CD4-positive, CD25-positive, alpha-beta regulatory T cell (primary cell): Measurements from ENCODE around the gene TLK1. TPM values are rescaled to one million over a fixed set of nuclear protein-coding genes. Genes with fewer than 3 reads are reported as not detected.

Experiments used
- ATAC-seq, 2 donors: fragments of 150-1000 bp; cut with Tn5 transposase; one replicate each; pipeline ENCODE4 v1.10.0; 2021; ENCODE audit warnings: low read depth in 2 of 2, moderate number of reproducible peaks in 2 of 2, moderate library complexity in 1 of 2
- DNase-seq, 3 donors: peaks; one replicate each; pipeline versions ENCODE4 v3.0.0 to v3.0.0-alpha.2; 2012 to 2022; ENCODE audit warnings: mixed read lengths in 1 of 3
- H3K27ac ChIP-seq: one replicate; pipeline ENCODE4 v1.7.0; 2013; ENCODE audit warnings: mild to moderate bottlenecking, low read length; ENCODE audit not compliant: insufficient read depth, poor library complexity, severe bottlenecking
- H3K27me3 ChIP-seq: one replicate; pipeline ENCODE4 v1.7.0; 2013; ENCODE audit warnings: low read length; ENCODE audit not compliant: control insufficient read depth, insufficient read depth
- H3K36me3 ChIP-seq: one replicate; pipeline ENCODE4 v1.7.0; 2013; ENCODE audit warnings: mild to moderate bottlenecking, low read length, moderate library complexity; ENCODE audit not compliant: control insufficient read depth, insufficient read depth
- H3K4me1 ChIP-seq: 2 replicates; pipeline ENCODE4 v1.7.0; 2013; ENCODE audit warnings: mild to moderate bottlenecking, low read length; ENCODE audit not compliant: insufficient read depth, control insufficient read depth, poor library complexity, severe bottlenecking
- H3K4me3 ChIP-seq: one replicate; pipeline ENCODE4 v1.7.0; 2013; ENCODE audit warnings: low read depth, mild to moderate bottlenecking, low read length, moderate library complexity
- H3K9me3 ChIP-seq, 2 experiments: 1 replicate in 1 of 2; 2 replicates in 1 of 2; pipeline ENCODE4 v1.7.0; 2013; ENCODE audit warnings: low read length in 2 of 2, mild to moderate bottlenecking in 1 of 2, moderate library complexity in 1 of 2; ENCODE audit not compliant: control insufficient read depth in 2 of 2
- H3K27ac Mint-ChIP-seq, 3 donors: one replicate each; pipeline ENCODE4 v1.8.0; 2020 to 2022; ENCODE audit warnings: mild to moderate bottlenecking in 3 of 3, mixed read lengths in 3 of 3, moderate library complexity in 2 of 3
- H3K27me3 Mint-ChIP-seq: one replicate; pipeline ENCODE4 v1.8.0; 2022; ENCODE audit warnings: mild to moderate bottlenecking, mixed read lengths
- H3K36me3 Mint-ChIP-seq: one replicate; pipeline ENCODE4 v1.8.0; 2020; ENCODE audit warnings: mixed read lengths
- H3K4me1 Mint-ChIP-seq, 4 donors: one replicate each; pipeline ENCODE4 v1.8.0; 2020 to 2022; ENCODE audit warnings: mixed read lengths in 4 of 4, mild to moderate bottlenecking in 1 of 4
- H3K4me3 Mint-ChIP-seq, 4 donors: one replicate each; pipeline ENCODE4 v1.8.0; 2020 to 2022; ENCODE audit warnings: mild to moderate bottlenecking in 4 of 4, mixed read lengths in 4 of 4, moderate library complexity in 3 of 4
- H3K9me3 Mint-ChIP-seq, 7 donors: one replicate each; pipeline ENCODE4 v1.8.0; 2020 to 2022; ENCODE audit warnings: mixed read lengths in 7 of 7, mild to moderate bottlenecking in 3 of 7, moderate library complexity in 2 of 7
- polyA plus RNA-seq, 4 donors: library from polyadenylated mRNA; unstranded; fragments of 300-500 nt; fragmentation: Illumina TruSeq; gene quantifications; one replicate each; pipeline ENCODE4 v1.2.3, GENCODE V29; 2021
- total RNA-seq: library from RNA; stranded (reverse); gene quantifications from one replicate; pipeline ENCODE4 v1.2.3, GENCODE V29; 2022

TLK1 gene
- total and polyA plus RNA-seq, 5 donors from 2014 or later: 33.9 to 179 (median 54.4) TPM

DNA sequence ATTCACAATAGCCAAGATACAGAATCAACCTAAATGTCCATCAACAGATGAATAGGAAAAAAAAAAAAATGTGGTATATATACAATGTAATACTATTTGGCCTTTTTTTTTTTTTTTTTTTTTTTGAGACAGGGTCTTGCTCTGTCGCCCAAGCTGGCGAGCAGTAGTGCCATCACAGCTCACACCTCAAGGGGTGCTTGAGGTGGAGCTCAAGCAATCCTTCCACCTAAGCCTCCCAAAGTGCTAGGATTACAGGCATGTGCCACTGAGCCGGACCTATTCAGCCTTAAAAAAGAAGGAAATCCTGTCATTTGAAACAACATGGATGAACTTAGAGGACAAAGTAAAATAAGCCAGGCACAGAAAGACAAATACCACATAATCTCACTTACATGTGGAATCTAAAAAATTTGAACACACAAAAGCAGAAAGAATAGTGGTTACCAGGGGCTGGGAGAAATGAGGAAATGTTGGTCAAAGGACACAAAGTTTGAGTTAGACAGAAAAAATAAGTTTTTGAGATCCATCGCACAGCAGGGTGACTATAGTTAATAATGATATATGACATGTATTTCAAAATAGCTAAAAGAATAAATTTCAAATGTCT is 26.0 kb downstream of the TLK1 start:
- Histone ChIP-seq H3K36me3 (no peaks in the 10 kb centered on the region), H3K9me3 (no peaks in the 10 kb centered on the region), H3K27ac (no peak overlapping the region), H3K4me3 (no peak overlapping the region), H3K27me3 (no peaks in the 10 kb centered on the region), H3K4me1 (peaks cover 28% of the 10 kb centered on the region)
- Mint-ChIP-seq H3K27me3 (no peaks in the 10 kb centered on the region), H3K4me3 (peak overlapping the region in 2 of 4 donors; percentile 22 to 24), H3K9me3 (peaks cover 0 to 2% (median 0%) of the 10 kb centered on the region in 7 donors), H3K4me1 (peaks cover 50 to 82% (median 70%) of the 10 kb centered on the region in 4 donors), H3K36me3 (peaks cover 19% of the 10 kb centered on the region), H3K27ac (no peak overlapping the region)
- DNase-seq (no peak), ATAC-seq (no peak)

DNA sequence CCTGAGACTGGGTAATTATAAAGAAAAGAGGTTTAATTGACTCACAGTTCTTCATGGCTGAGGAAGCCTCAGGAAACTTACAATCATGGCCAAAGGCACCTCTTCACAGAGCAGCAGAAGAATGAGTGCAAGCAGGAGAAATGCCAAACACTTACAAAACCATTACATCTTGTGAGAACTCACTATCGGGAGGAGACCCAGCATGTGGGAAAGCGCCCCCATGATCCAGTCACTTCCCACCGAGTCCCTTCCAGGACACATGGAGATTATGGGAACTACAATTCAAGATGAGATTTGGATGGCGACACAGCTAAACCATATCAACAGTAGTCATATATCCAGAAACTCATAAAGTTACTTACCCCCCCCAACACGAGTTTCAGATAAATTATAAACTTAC is 28.6 kb downstream of the TLK1 start:
- H3K36me3 Mint-ChIP-seq: peaks cover 19% of the 10 kb centered on the region
- H3K36me3 ChIP-seq: no peaks in the 10 kb centered on the region
- H3K4me3 Mint-ChIP-seq: no peak overlapping the region
- peaks cover 60 to 87% (median 71%) of the 10 kb centered on the region in 4 donors for H3K4me1 Mint-ChIP-seq
- no peak overlapping the region for H3K4me3 ChIP-seq
- no peaks in the 10 kb centered on the region for H3K27me3 Mint-ChIP-seq
- H3K9me3 Mint-ChIP-seq: peaks cover 0 to 2% (median 0%) of the 10 kb centered on the region in 7 donors
- H3K27ac ChIP-seq: no peak overlapping the region
- no peaks in the 10 kb centered on the region for H3K9me3 ChIP-seq
- H3K27ac Mint-ChIP-seq: peak overlapping the region in 1 of 3 donors; percentile 53
- DNase-seq: no peak
- H3K27me3 ChIP-seq: no peaks in the 10 kb centered on the region
- ATAC-seq: no peak
- H3K4me1 ChIP-seq: peaks cover 27% of the 10 kb centered on the region

DNA sequence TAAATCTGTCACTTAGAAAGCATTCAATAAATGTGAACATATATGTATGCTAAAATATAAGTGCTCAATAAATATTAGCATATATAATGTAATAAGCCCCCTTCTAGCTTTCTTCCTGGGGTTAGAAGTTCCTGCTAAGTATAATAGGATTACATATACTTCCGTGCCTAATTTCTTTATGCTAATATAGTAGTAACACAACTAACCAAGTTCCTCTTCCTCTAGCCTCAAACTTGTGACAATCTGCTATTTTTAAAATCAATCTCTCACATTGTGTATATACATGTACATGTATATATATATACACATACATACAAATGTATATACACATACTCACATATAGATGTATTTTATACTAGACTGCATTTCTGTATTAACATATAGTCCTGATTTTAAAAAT is 32.2 kb downstream of the TLK1 start:
- no peak overlapping the region for H3K27ac ChIP-seq

DNA sequence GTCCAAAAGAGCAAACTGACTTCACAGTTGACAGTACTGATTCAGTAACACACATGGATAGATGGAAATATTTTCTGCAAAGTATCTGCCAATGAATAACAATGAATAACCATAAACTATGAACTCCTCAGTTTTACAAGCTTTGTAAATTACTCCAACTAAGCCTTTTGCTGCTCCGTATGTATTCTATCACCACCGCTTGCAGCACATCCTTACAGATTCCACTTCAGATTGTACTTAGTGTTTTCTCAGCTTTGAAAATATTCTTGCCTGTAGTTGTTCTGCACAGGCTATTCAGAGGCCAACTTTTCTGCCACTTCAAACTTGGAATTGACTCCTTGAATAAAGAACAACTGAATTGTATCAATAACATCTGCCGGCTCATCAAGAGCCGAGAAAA is 36.2 kb downstream of the TLK1 start:
- no peak for ATAC-seq
- no peaks in the 10 kb centered on the region for H3K27me3 Mint-ChIP-seq
- H3K27ac Mint-ChIP-seq: peak overlapping the region in 1 of 3 donors; percentile 7

More for the DNA sequence above, 32.2 kb downstream of the TLK1 start:
- no peak overlapping the region for H3K27ac Mint-ChIP-seq
- Histone ChIP-seq H3K4me1 (peaks cover 14% of the 10 kb centered on the region), H3K4me3 (no peak overlapping the region), H3K27me3 (no peaks in the 10 kb centered on the region), H3K9me3 (no peaks in the 10 kb centered on the region), H3K36me3 (no peaks in the 10 kb centered on the region)
- H3K4me3 Mint-ChIP-seq: no peak overlapping the region
- no peaks in the 10 kb centered on the region for H3K27me3 Mint-ChIP-seq
- peaks cover 50 to 85% (median 64%) of the 10 kb centered on the region in 4 donors for H3K4me1 Mint-ChIP-seq
- ATAC-seq (no peak), DNase-seq (no peak)
- peaks cover 11% of the 10 kb centered on the region for H3K36me3 Mint-ChIP-seq
- no peaks in the 10 kb centered on the region for H3K9me3 Mint-ChIP-seq

DNA sequence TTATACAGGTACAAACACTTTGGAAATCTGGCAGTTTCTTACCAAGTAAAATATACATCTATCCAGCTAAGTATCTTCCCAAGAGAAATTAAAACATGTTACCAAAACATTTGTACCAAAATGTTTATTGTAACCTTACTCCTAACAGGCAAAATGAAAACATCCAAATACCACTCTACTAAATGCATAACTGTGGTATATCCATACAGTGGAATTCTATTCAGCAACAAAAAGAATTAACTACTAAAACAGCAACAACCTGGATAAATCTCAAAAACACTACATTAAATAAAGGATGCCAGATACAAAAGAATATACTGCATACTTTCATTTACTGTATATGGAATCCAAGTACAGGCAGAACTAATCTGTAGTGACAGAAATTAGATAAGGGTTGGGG is 51.1 kb downstream of the TLK1 start:
- H3K4me1 Mint-ChIP-seq: peaks cover 58 to 71% (median 65%) of the 10 kb centered on the region in 4 donors
- no peaks in the 10 kb centered on the region for H3K27me3 Mint-ChIP-seq
- H3K36me3 ChIP-seq: peaks cover 18% of the 10 kb centered on the region
- peak overlapping the region in 2 of 3 donors; percentile 67 for H3K27ac Mint-ChIP-seq
- H3K9me3 Mint-ChIP-seq: peaks cover 0 to 4% (median 0%) of the 10 kb centered on the region in 7 donors
- no peaks in the 10 kb centered on the region for H3K27me3 ChIP-seq
- no peak overlapping the region for H3K4me3 Mint-ChIP-seq
- DNase-seq (no peak), ATAC-seq (no peak)
- no peak overlapping the region for H3K27ac ChIP-seq
- H3K36me3 Mint-ChIP-seq: peaks cover 24% of the 10 kb centered on the region
- no peaks in the 10 kb centered on the region for H3K9me3 ChIP-seq
- peaks cover 3% of the 10 kb centered on the region for H3K4me1 ChIP-seq
- H3K4me3 ChIP-seq: peak overlapping the region; percentile 15

More for the DNA sequence above, 36.2 kb downstream of the TLK1 start:
- Mint-ChIP-seq H3K4me1 (peaks cover 29 to 80% (median 58%) of the 10 kb centered on the region in 4 donors), H3K9me3 (peaks cover 0 to 1% (median 0%) of the 10 kb centered on the region in 7 donors), H3K4me3 (peak overlapping the region in 1 of 4 donors; percentile 24), H3K36me3 (peaks cover 7% of the 10 kb centered on the region)
- DNase-seq: no peak
- Histone ChIP-seq H3K9me3 (no peaks in the 10 kb centered on the region), H3K4me3 (no peak overlapping the region), H3K4me1 (peaks cover 15% of the 10 kb centered on the region), H3K27ac (no peak overlapping the region), H3K27me3 (no peaks in the 10 kb centered on the region), H3K36me3 (peaks cover 2% of the 10 kb centered on the region)

DNA sequence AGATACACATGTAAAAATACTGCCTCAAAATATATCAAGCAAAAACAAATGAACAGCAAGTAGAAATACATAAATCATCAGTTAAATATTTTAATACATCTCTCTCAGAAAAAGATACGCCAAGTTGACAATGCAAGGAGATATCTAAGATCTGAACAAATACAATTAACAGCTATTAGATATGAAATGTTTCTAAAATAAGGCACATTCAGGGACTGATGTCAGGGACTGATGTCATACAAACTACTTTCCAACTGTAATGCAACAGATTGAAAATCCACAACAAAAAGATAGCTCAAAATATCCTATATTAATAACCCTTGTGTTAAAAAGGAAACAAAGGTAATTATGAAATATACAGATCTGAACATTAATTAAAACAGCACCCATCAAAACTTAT is 51.7 kb downstream of the TLK1 start:
- peaks cover 57 to 77% (median 67%) of the 10 kb centered on the region in 4 donors for H3K4me1 Mint-ChIP-seq

DNA sequence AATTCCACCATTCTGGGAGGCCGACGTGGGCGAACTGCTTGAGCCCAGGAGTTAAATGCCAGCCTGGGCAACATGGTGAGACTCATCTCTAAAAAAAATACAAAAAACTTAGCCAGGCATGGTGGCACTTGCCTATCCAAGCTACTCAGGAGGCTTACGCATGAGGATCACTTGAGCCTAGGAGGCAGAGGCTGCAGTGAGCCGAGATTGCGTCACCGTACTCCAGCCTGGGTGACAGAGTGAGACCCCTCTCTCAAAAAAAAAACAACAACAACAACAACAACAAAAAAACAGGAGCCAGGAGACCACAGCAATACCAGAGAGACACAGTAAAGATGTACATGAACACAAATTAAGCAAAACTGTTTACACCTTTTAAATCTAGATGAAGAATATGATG is 52.9 kb downstream of the TLK1 start:
- Histone ChIP-seq H3K27ac (no peak overlapping the region), H3K27me3 (no peaks in the 10 kb centered on the region), H3K4me3 (no peak overlapping the region), H3K36me3 (peaks cover 13% of the 10 kb centered on the region), H3K4me1 (peaks cover 5% of the 10 kb centered on the region), H3K9me3 (no peaks in the 10 kb centered on the region)
- H3K9me3 Mint-ChIP-seq: peaks cover 0 to 4% (median 0%) of the 10 kb centered on the region in 7 donors
- H3K27ac Mint-ChIP-seq: peak overlapping the region in 1 of 3 donors; percentile 67
- peaks cover 60 to 84% (median 72%) of the 10 kb centered on the region in 4 donors for H3K4me1 Mint-ChIP-seq
- DNase-seq: no peak
- no peak for ATAC-seq
- no peaks in the 10 kb centered on the region for H3K27me3 Mint-ChIP-seq
- H3K36me3 Mint-ChIP-seq: peaks cover 22% of the 10 kb centered on the region
- H3K4me3 Mint-ChIP-seq: no peak overlapping the region

More for the DNA sequence above, 51.7 kb downstream of the TLK1 start:
- Mint-ChIP-seq H3K4me3 (peak overlapping the region in 2 of 4 donors; percentile 11 to 59), H3K27ac (peak overlapping the region; percentile 5 to 67 (median 67)), H3K27me3 (no peaks in the 10 kb centered on the region), H3K9me3 (peaks cover 0 to 4% (median 0%) of the 10 kb centered on the region in 7 donors), H3K36me3 (peaks cover 24% of the 10 kb centered on the region)
- Histone ChIP-seq H3K36me3 (peaks cover 13% of the 10 kb centered on the region), H3K4me1 (peaks cover 3% of the 10 kb centered on the region), H3K27ac (no peak overlapping the region), H3K4me3 (no peak overlapping the region), H3K27me3 (no peaks in the 10 kb centered on the region), H3K9me3 (no peaks in the 10 kb centered on the region)
- ATAC-seq: no peak
- DNase-seq: no peak

DNA sequence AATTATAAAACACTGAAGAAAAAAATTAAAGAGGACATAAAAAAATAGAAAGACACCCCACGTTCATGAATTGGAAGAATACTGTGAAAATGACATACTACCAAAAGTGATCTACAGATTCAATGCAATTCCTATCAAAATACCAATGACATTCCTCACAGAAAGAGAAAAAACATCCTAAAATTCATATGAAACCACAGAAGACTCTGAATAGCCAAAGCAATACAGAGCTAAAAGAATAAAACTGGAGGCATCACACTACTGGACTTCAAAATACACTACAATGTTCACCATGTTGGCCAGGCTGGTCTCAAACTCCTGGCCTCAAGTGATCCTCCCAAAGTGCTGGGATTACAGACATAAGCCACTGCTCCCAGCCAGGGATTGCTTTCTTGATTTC is 56.3 kb downstream of the TLK1 start:
- Mint-ChIP-seq H3K27ac (peak overlapping the region in 2 of 3 donors; percentile 15 to 30), H3K27me3 (no peaks in the 10 kb centered on the region), H3K4me3 (peak overlapping the region in 1 of 4 donors; percentile 9), H3K4me1 (peaks cover 54 to 77% (median 66%) of the 10 kb centered on the region in 4 donors), H3K36me3 (peaks cover 29% of the 10 kb centered on the region), H3K9me3 (peaks cover 0 to 12% (median 4%) of the 10 kb centered on the region in 7 donors)
- Histone ChIP-seq H3K36me3 (peaks cover 26% of the 10 kb centered on the region), H3K4me3 (no peak overlapping the region), H3K27me3 (no peaks in the 10 kb centered on the region), H3K9me3 (peaks cover 3 to 10% of the 10 kb centered on the region in 2 experiments), H3K4me1 (peaks cover 7% of the 10 kb centered on the region), H3K27ac (no peak overlapping the region)
- DNase-seq (no peak), ATAC-seq (no peak)
